Transverse colon (tissue), 4 donors: ENCODE data around the gene HBEGF. TPM values are rescaled to one million over a fixed set of nuclear protein-coding genes. Genes with fewer than 3 reads are reported as not detected.

Source experiments
- DNase-seq: peaks from one replicate; pipeline ENCODE4 v3.0.0-alpha.2; 2019
- H3K27ac ChIP-seq, 4 donors: fragments of 200-600 bp; sonication (generic); 2 replicates each; pipeline ENCODE4 v1.5.1; 2016 to 2018; ENCODE audit warnings: inconsistent platforms in 4 of 4
- H3K27me3 ChIP-seq: fragments of 200-600 bp; sonication (generic); 2 replicates; pipeline ENCODE4 v1.5.1; 2017; ENCODE audit warnings: inconsistent platforms
- H3K36me3 ChIP-seq, 4 donors: fragments of 200-600 bp; sonication (generic); 2 replicates each; pipeline ENCODE4 v1.5.1; 2017 to 2019; ENCODE audit warnings: inconsistent platforms in 4 of 4
- H3K4me1 ChIP-seq, 4 donors: fragments of 200-600 bp; sonication (generic); 2 replicates each; pipeline ENCODE4 v1.5.1; 2017 to 2020; ENCODE audit warnings: inconsistent platforms in 4 of 4
- H3K4me3 ChIP-seq, 4 donors: fragments of 200-600 bp; sonication (generic); 1 replicate in 1 of 4; 2 replicates in 3 of 4; pipeline versions ENCODE4 v1.5.1 to v1.6.1; 2017 to 2019; ENCODE audit warnings: inconsistent platforms in 4 of 4
- H3K9me3 ChIP-seq, 2 donors: fragments of 200-600 bp; sonication (generic); 2 replicates each; pipeline ENCODE4 v1.5.1; 2017 to 2019; ENCODE audit warnings: inconsistent platforms in 2 of 2
- EP300 ChIP-seq: sonication (generic); formaldehyde crosslinking; IDR thresholded peaks from one replicate; pipeline ENCODE4 v1.6.1; 2017; ENCODE audit warnings: antibody characterized with exemption, low read depth
- POLR2A ChIP-seq: fragments of 450-650 bp; IDR thresholded peaks from one replicate; pipeline ENCODE4 v1.6.1; 2016; ENCODE audit warnings: antibody characterized with exemption, mild to moderate bottlenecking, moderate library complexity
- POLR2AphosphoS5 ChIP-seq, 3 donors: sonication (generic); formaldehyde crosslinking; IDR thresholded peaks; one replicate each; pipeline ENCODE4 v1.6.1; 2016; ENCODE audit warnings: antibody characterized with exemption in 3 of 3
- WGBS, 2 donors: methylation state at CpG; one replicate each; pipeline ENCODE4 v1.1.5; 2018; ENCODE audit warnings: low coverage in 1 of 2; 5-methylcytosine and 5-hydroxymethylcytosine counted together
- in situ Hi-C, 4 donors: fragments of 200-750 bp; cut with MboI; loops; one replicate each; pipeline versions ENCODE4 v1.15.0 to v1.15.1; 2017; ENCODE audit warnings: low sequenced_read_pairs in 3 of 4, low pct_ligation_motif_present in 1 of 4, low pct_unique_long_range_greater_than_20kb in 1 of 4
- intact Hi-C: fragments of 100-400 bp; cut with DNase I; formaldehyde crosslinking; loops from one replicate; pipeline ENCODE4 v1.15.1; 2023; ENCODE audit warnings: low total_unique reads
- total RNA-seq, 4 donors: library from RNA; depleted of rRNA; stranded (reverse); fragments of >200 nt; gene quantifications; one replicate each; pipeline ENCODE4 v1.1.0, GENCODE V29; 2016
- TF ChIP-seq, protein P1 (sequence below), 5 experiments: fragments of 200-600 bp in 3 of 5; fragments of 450-650 bp in 2 of 5; sonication (generic) in 3 of 5; IDR thresholded peaks; 1 replicate in 2 of 5; 2 replicates in 3 of 5; pipeline ENCODE4 v1.5.1; 2016 to 2017; ENCODE audit warnings: antibody characterized with exemption in 5 of 5, inconsistent platforms in 3 of 5, mild to moderate bottlenecking in 2 of 5, moderate library complexity in 1 of 5

HBEGF gene
- total RNA-seq, 4 donors from 2014 or later: 10.5 to 40.0 (median 35.6) TPM

GRCh38 chr5:140327589-140327988 is 18.8 kb downstream of the HBEGF start:
- WGBS, 2 donors: 50 to 60% methylated on average over 2 of the region's 2 CpGs
- TF ChIP-seq, protein P1, sequence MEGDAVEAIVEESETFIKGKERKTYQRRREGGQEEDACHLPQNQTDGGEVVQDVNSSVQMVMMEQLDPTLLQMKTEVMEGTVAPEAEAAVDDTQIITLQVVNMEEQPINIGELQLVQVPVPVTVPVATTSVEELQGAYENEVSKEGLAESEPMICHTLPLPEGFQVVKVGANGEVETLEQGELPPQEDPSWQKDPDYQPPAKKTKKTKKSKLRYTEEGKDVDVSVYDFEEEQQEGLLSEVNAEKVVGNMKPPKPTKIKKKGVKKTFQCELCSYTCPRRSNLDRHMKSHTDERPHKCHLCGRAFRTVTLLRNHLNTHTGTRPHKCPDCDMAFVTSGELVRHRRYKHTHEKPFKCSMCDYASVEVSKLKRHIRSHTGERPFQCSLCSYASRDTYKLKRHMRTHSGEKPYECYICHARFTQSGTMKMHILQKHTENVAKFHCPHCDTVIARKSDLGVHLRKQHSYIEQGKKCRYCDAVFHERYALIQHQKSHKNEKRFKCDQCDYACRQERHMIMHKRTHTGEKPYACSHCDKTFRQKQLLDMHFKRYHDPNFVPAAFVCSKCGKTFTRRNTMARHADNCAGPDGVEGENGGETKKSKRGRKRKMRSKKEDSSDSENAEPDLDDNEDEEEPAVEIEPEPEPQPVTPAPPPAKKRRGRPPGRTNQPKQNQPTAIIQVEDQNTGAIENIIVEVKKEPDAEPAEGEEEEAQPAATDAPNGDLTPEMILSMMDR (IDR thresholded peaks at IDR 0.05): no peak
- TF ChIP-seq EP300: no peak
- TF ChIP-seq POLR2A: no peak
- no peak for TF ChIP-seq POLR2AphosphoS5 (IDR thresholded peaks at IDR 0.05)
- Histone ChIP-seq H3K27me3 (no peaks in the 10 kb centered on the region), H3K9me3 (no peaks in the 10 kb centered on the region), H3K4me1 (peaks cover 13 to 19% (median 15%) of the 10 kb centered on the region in 4 donors), H3K27ac (no peak overlapping the region), H3K36me3 (no peaks in the 10 kb centered on the region), H3K4me3 (no peak overlapping the region)
- intact Hi-C loops: no loop called here
- no peak for DNase-seq
- in situ Hi-C loops: no loop called here

DNA sequence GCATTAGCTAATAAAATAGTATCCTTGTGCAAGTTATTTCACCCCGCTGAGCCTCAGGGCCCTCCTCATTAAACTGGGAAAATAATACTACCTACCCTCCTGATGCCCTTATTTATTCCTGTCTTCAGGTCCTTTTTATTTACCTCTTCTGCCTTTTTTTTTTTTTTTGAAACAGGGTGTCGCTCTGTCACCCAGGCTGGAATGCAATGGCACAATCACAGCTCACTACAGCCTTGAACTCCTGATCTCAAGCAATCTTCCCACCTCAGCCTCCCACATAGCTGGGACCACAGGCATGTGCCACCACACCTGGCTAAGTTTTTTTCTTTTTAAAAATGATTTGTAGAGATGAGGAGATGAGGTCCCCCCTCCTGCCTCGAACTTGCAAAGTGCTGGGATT is 20.9 kb downstream of the HBEGF start:
- no peaks in the 10 kb centered on the region for H3K27me3 ChIP-seq
- intact Hi-C loops: no loop called here
- H3K4me1 ChIP-seq: peaks cover 14 to 21% (median 17%) of the 10 kb centered on the region in 4 donors
- H3K36me3 ChIP-seq: no peaks in the 10 kb centered on the region
- H3K27ac ChIP-seq: no peak overlapping the region
- H3K4me3 ChIP-seq: no peak overlapping the region
- H3K9me3 ChIP-seq: no peaks in the 10 kb centered on the region
- TF ChIP-seq, protein P1 (IDR thresholded peaks at IDR 0.05): no peak
- TF ChIP-seq POLR2AphosphoS5 (IDR thresholded peaks at IDR 0.05) (no peak), EP300 (no peak), POLR2A (no peak)
- in situ Hi-C loops: no loop called here
- WGBS, 2 donors: 93 to 100% methylated on average over 3 of the region's 3 CpGs
- no peak for DNase-seq

DNA sequence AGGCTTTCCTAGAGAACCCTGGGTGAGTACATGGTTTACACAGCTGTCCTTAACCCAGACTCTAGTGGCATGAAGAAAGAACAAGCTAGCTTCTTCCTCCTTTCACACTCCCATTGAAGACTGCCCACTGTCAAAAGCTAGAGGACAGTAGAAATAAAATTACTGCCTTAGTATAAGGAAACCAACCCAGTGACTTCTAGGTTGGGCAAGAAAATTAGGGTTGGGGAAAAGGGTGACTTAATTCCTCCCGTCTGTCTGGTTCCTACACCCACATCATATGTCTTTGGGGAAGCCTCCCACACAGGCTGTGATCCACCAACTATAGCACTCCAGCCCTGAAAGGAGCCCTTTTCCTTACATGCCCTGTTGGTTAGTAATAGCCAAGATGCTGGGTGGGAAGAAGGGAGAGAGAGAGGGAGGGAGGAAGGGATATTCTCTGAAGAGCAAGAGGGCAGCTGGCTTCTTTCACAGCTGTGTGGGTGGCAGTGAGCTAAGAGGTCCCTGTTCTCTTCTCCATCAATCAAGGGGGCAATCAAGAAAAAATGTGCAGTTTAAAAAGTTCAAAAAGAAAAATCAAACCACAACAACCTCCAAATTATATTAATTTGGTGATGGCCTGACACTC is 21.7 kb downstream of the HBEGF start:
- H3K27me3 ChIP-seq: no peaks in the 10 kb centered on the region
- TF ChIP-seq POLR2AphosphoS5 (IDR thresholded peaks at IDR 0.05): no peak
- H3K36me3 ChIP-seq: no peaks in the 10 kb centered on the region
- no peaks in the 10 kb centered on the region for H3K9me3 ChIP-seq
- intact Hi-C loops (no loop called here), in situ Hi-C loops (no loop called here)
- H3K4me1 ChIP-seq: peaks cover 14 to 21% (median 17%) of the 10 kb centered on the region in 4 donors
- H3K27ac ChIP-seq: peak overlapping the region; percentile 17 to 78 (median 51)
- no peak overlapping the region for H3K4me3 ChIP-seq
- 41% methylated on average over 1 of the region's 1 CpG; no CpG with 5 or more reads in 1 of the 2 donors for WGBS, 2 donors
- no peak for DNase-seq

- Histone ChIP-seq H3K9me3 (no peaks in the 10 kb centered on the region), H3K27ac (peak overlapping the region; percentile 58 to 78 (median 68)), H3K4me1 (peaks cover 14 to 22% (median 17%) of the 10 kb centered on the region in 4 donors), H3K36me3 (no peaks in the 10 kb centered on the region), H3K4me3 (no peak overlapping the region), H3K27me3 (no peaks in the 10 kb centered on the region)
- no peak for DNase-seq
- TF ChIP-seq POLR2AphosphoS5 (IDR thresholded peaks at IDR 0.05): no peak
- no peak for TF ChIP-seq POLR2A
- TF ChIP-seq, protein P1 (IDR thresholded peaks at IDR 0.05): no peak
- TF ChIP-seq EP300: no peak
- intact Hi-C loops: no loop called here
- in situ Hi-C loops: no loop called here
- 70 to 84% methylated on average over 2 to 5 of the region's 5 CpGs for WGBS, 2 donors
Observed at GRCh38 chr5:140324041-140324600, 22.3 kb downstream of the HBEGF start.
